Tibial artery (tissue), 4 donors: ENCODE results near the gene CYRIA.

Experiments used
- DNase-seq, 2 donors: peaks; one replicate each; pipeline ENCODE4 v3.0.0-alpha.2; 2019
- H3K27ac ChIP-seq, 2 donors: fragments of 200-600 bp; sonication (generic) in 1 of 2; 1 replicate in 1 of 2; 2 replicates in 1 of 2; pipeline ENCODE4 v1.5.1; 2018 to 2019; ENCODE audit warnings: mild to moderate bottlenecking in 1 of 2
- H3K27me3 ChIP-seq, 2 donors: fragments of 200-600 bp; sonication (generic) in 1 of 2; one replicate each; pipeline versions ENCODE4 v1.5.1 to v1.6.0; 2016 to 2019
- H3K36me3 ChIP-seq, 3 donors: fragments of 200-600 bp; sonication (generic) in 2 of 3; one replicate each; pipeline ENCODE4 v1.5.1; 2016 to 2019; ENCODE audit warnings: mild to moderate bottlenecking in 2 of 3
- H3K4me1 ChIP-seq, 4 donors: fragments of 200-600 bp; sonication (generic) in 2 of 4; 1 replicate in 3 of 4; 2 replicates in 1 of 4; pipeline ENCODE4 v1.5.1; 2016 to 2019
- H3K4me3 ChIP-seq, 2 donors: fragments of 200-600 bp; sonication (generic) in 1 of 2; 1 replicate in 1 of 2; 2 replicates in 1 of 2; pipeline ENCODE4 v1.5.1; 2018 to 2019; ENCODE audit warnings: mild to moderate bottlenecking in 2 of 2
- H3K9me3 ChIP-seq, 3 donors: fragments of 200-600 bp; sonication (generic) in 1 of 3; one replicate each; pipeline ENCODE4 v1.5.1; 2016 to 2019
- CTCF ChIP-seq, 2 experiments: fragments of 200-600 bp in 1 of 2; fragments of 450-650 bp in 1 of 2; IDR thresholded peaks; one replicate each; pipeline ENCODE4 v1.5.1; 2017 to 2019; ENCODE audit warnings: antibody characterized with exemption in 2 of 2, mild to moderate bottlenecking in 1 of 2, moderate library complexity in 1 of 2
- intact Hi-C: fragments of 100-400 bp; cut with DNase I; formaldehyde crosslinking; loops from one replicate; pipeline ENCODE4 v1.15.0; 2023; ENCODE audit warnings: low total_unique reads

The CYRIA gene

GRCh38 chr2:16626497-16626896 lies 39.1 kb downstream of the CYRIA start:
- no peaks in the 10 kb centered on the region for H3K9me3 ChIP-seq
- no peaks in the 10 kb centered on the region for H3K27me3 ChIP-seq
- no peak overlapping the region for H3K27ac ChIP-seq
- H3K36me3 ChIP-seq, result peaks cover 0 to 16% (median 0%) of the 10 kb centered on the region in 3 donors
- intact Hi-C loops, result no loop called here
- no peak for TF ChIP-seq CTCF (IDR thresholded peaks at IDR 0.05)
- H3K4me3 ChIP-seq, result no peak overlapping the region
- peaks cover 0 to 14% (median 0%) of the 10 kb centered on the region in 4 donors for H3K4me1 ChIP-seq
- DNase-seq, result peak in 1 of 2 donors; percentile 63

GRCh38 chr2:16625759-16626158 lies 39.9 kb downstream of the CYRIA start:
- H3K4me1 ChIP-seq, result peaks cover 0 to 16% (median 0%) of the 10 kb centered on the region in 4 donors
- peaks cover 0 to 17% (median 0%) of the 10 kb centered on the region in 3 donors for H3K36me3 ChIP-seq
- TF ChIP-seq CTCF (IDR thresholded peaks at IDR 0.05), result no peak
- H3K9me3 ChIP-seq, result no peaks in the 10 kb centered on the region
- H3K27ac ChIP-seq, result no peak overlapping the region
- no peak overlapping the region for H3K4me3 ChIP-seq
- DNase-seq, result no peak
- intact Hi-C loops, result no loop called here
- no peaks in the 10 kb centered on the region for H3K27me3 ChIP-seq

GRCh38 chr2:16625201-16625729 lies 40.4 kb downstream of the CYRIA start:
- no peak overlapping the region for H3K4me3 ChIP-seq
- peak; percentile 65 to 73 for DNase-seq
- H3K36me3 ChIP-seq, result peaks cover 0 to 22% (median 0%) of the 10 kb centered on the region in 3 donors
- H3K27ac ChIP-seq, result no peak overlapping the region
- intact Hi-C loops, result no loop called here
- H3K27me3 ChIP-seq, result no peaks in the 10 kb centered on the region
- no peak for TF ChIP-seq CTCF (IDR thresholded peaks at IDR 0.05)
- no peaks in the 10 kb centered on the region for H3K9me3 ChIP-seq
- peaks cover 0 to 17% (median 0%) of the 10 kb centered on the region in 4 donors for H3K4me1 ChIP-seq

GRCh38 chr2:16624436-16624780 lies 41.2 kb downstream of the CYRIA start:
- no peak for TF ChIP-seq CTCF (IDR thresholded peaks at IDR 0.05)
- H3K4me1 ChIP-seq, result peaks cover 0 to 13% (median 0%) of the 10 kb centered on the region in 4 donors
- peaks cover 0 to 22% (median 0%) of the 10 kb centered on the region in 3 donors for H3K36me3 ChIP-seq
- intact Hi-C loops, result no loop called here
- no peaks in the 10 kb centered on the region for H3K9me3 ChIP-seq
- no peak overlapping the region for H3K27ac ChIP-seq
- DNase-seq, result no peak
- H3K27me3 ChIP-seq, result no peaks in the 10 kb centered on the region
- H3K4me3 ChIP-seq, result no peak overlapping the region

- peaks cover 0 to 11% (median 0%) of the 10 kb centered on the region in 4 donors for H3K4me1 ChIP-seq
- no peak overlapping the region for H3K4me3 ChIP-seq
- H3K36me3 ChIP-seq, result peaks cover 0 to 22% (median 0%) of the 10 kb centered on the region in 3 donors
- no peak overlapping the region for H3K27ac ChIP-seq
- H3K27me3 ChIP-seq, result no peaks in the 10 kb centered on the region
- DNase-seq, result no peak
- H3K9me3 ChIP-seq, result no peaks in the 10 kb centered on the region
- intact Hi-C loops, result no loop called here
- no peak for TF ChIP-seq CTCF (IDR thresholded peaks at IDR 0.05)
These were observed 41.8 kb downstream of the CYRIA start for GRCh38 chr2:16623564-16624435.
